Esophagus squamous epithelium (tissue), 4 donors: ENCODE measurements around the gene JAZF1.

Experiments used
- CTCF ChIP-seq, 6 experiments: fragments of 450-650 bp in 4 of 6; fragments of 200-600 bp in 2 of 6; sonication (generic) in 2 of 6; IDR thresholded peaks; one replicate each; pipeline ENCODE4 v1.5.1; 2016 to 2019; ENCODE audit warnings: antibody characterized with exemption in 6 of 6, mild to moderate bottlenecking in 4 of 6, moderate library complexity in 4 of 6
- POLR2A ChIP-seq, 4 donors: fragments of 450-650 bp; IDR thresholded peaks; one replicate each; pipeline ENCODE4 v1.6.1; 2017; ENCODE audit warnings: antibody characterized with exemption in 4 of 4, mild to moderate bottlenecking in 4 of 4, moderate library complexity in 3 of 4

GRCh38 chr7:27846388-27846787, 334.2 kb downstream of the JAZF1 start:
- TF ChIP-seq CTCF (IDR thresholded peaks at IDR 0.05), result no peak
- TF ChIP-seq POLR2A (IDR thresholded peaks at IDR 0.05), result no peak
